GM12864 (cell line): ENCODE data around the gene TMEM106C.
"Not testable (repeated sequence)": the region's sequence is repeated elsewhere in the genome, so short reads cannot be mapped to it uniquely, and the experiment has no call there.

Experiments
- DNase-seq: peaks from one replicate; pipeline ENCODE4 v3.0.0-alpha.2; 2011; ENCODE audit warnings: low read depth
- H3K4me3 ChIP-seq: 2 replicates; pipeline ENCODE4 v1.5.1; 2011; ENCODE audit warnings: mild to moderate bottlenecking, low read depth, low read length, control low read depth
- TF ChIP-seq, protein P1 (sequence below): IDR thresholded peaks from 2 replicates; pipeline ENCODE4 v1.5.1; 2011; ENCODE audit warnings: low read depth, mild to moderate bottlenecking, moderate library complexity, low read length, control low read depth, inconsistent platforms; ENCODE audit errors: missing control alignments

TMEM106C gene

DNA sequence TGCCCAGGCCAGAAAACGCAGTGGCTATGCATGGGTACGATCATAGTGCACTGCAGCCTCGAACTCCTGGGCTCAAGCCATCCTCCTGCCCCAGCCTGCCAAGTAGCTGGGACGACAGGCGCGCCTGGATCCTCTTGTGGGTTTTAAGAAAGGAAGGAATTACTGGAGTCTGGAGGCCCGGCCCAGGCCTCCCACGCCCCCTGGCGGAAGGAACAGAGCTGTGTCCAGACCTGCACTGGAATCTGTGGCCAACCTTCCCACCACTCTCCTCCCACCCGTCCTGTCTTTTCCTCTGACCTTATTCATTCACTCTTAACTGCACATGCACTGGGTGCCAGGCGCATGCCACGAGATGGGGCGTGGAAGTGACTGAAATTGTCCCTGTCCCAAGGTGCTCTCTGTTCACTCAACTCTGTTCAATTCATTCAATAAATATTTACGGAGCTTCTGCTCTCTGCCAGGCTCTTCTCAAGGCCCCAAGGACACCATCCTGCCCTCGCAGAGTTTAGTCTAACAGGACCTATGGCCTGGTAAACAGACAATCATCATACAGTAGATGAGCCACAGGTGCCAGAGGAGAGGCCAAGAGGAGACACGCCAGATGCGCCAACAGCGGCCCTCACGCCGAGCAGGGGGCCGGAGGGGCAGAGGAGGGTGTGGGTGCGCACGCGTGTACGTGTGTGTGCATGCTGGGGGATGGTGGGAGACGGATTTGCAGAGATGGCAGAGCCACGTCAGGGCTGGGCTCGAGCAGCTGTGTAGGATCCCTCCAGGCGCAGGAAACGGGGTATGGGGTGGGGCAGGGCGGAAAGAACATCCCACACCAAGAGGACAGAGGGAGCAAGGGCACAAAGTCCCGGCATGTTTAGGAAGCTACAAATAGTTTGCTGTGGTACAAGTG is 13.7 kb upstream of the TMEM106C start:
- TF ChIP-seq, protein P1, sequence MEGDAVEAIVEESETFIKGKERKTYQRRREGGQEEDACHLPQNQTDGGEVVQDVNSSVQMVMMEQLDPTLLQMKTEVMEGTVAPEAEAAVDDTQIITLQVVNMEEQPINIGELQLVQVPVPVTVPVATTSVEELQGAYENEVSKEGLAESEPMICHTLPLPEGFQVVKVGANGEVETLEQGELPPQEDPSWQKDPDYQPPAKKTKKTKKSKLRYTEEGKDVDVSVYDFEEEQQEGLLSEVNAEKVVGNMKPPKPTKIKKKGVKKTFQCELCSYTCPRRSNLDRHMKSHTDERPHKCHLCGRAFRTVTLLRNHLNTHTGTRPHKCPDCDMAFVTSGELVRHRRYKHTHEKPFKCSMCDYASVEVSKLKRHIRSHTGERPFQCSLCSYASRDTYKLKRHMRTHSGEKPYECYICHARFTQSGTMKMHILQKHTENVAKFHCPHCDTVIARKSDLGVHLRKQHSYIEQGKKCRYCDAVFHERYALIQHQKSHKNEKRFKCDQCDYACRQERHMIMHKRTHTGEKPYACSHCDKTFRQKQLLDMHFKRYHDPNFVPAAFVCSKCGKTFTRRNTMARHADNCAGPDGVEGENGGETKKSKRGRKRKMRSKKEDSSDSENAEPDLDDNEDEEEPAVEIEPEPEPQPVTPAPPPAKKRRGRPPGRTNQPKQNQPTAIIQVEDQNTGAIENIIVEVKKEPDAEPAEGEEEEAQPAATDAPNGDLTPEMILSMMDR = peak; percentile 96
- no peak overlapping the region for H3K4me3 ChIP-seq
- no peak for DNase-seq

- TF ChIP-seq, protein P1 = no peak
- no peak for DNase-seq
- no peak overlapping the region for H3K4me3 ChIP-seq
Observed at GRCh38 chr12:47950856-47951468, 12.4 kb upstream of the TMEM106C start.

- TF ChIP-seq, protein P1 = no peak
- DNase-seq = no peak
Observed at GRCh38 chr12:47954058-47954457, 9.3 kb upstream of the TMEM106C start.

GRCh38 chr12:47954467-47955045 is 8.8 kb upstream of the TMEM106C start:
- TF ChIP-seq, protein P1 = no peak
- no peak for DNase-seq
- H3K4me3 ChIP-seq = no peak overlapping the region

More at GRCh38 chr12:47954058-47954457, 9.3 kb upstream of the TMEM106C start:
- H3K4me3 ChIP-seq = no peak overlapping the region

GRCh38 chr12:47955059-47955458 is 8.3 kb upstream of the TMEM106C start:
- TF ChIP-seq, protein P1 = no peak
- DNase-seq = no peak

GRCh38 chr12:47957671-47958070 is 5.7 kb upstream of the TMEM106C start:
- H3K4me3 ChIP-seq, DNase-seq: not testable (repeated sequence)

More at GRCh38 chr12:47955059-47955458, 8.3 kb upstream of the TMEM106C start:
- no peak overlapping the region for H3K4me3 ChIP-seq

- DNase-seq = no peak
- TF ChIP-seq, protein P1 = no peak
- H3K4me3 ChIP-seq = no peak overlapping the region
Observed at GRCh38 chr12:47962198-47962597, 1.2 kb upstream of the TMEM106C start.
